Gastrocnemius medialis (tissue), 4 donors: Measurements from ENCODE around the gene KRT77. TPM values are rescaled to one million over a fixed set of nuclear protein-coding genes. Genes with fewer than 3 reads are reported as not detected.

Source experiments
- ATAC-seq, 2 donors: fragments of 150-250 bp; one replicate each; pipeline ENCODE4 v1.9.1; 2016
- DNase-seq, 2 donors: peaks; one replicate each; pipeline ENCODE4 v3.0.0-alpha.2; 2019
- H3K27ac ChIP-seq, 4 donors: fragments of 200-600 bp; sonication (generic); 1 replicate in 1 of 4; 2 replicates in 3 of 4; pipeline ENCODE4 v1.5.1; 2016 to 2018; ENCODE audit warnings: mild to moderate bottlenecking in 2 of 4, moderate library complexity in 1 of 4
- H3K27me3 ChIP-seq, 3 donors: fragments of 200-600 bp; sonication (generic) in 2 of 3; 1 replicate in 1 of 3; 2 replicates in 2 of 3; pipeline versions ENCODE4 v1.5.1 to v1.6.0; 2016 to 2019; ENCODE audit warnings: mild to moderate bottlenecking in 1 of 3, moderate library complexity in 1 of 3
- H3K36me3 ChIP-seq, 2 donors: fragments of 200-600 bp; sonication (generic) in 1 of 2; one replicate each; pipeline ENCODE4 v1.5.1; 2017 to 2018
- H3K4me1 ChIP-seq, 2 donors: fragments of 200-600 bp; sonication (generic) in 1 of 2; one replicate each; pipeline ENCODE4 v1.5.1; 2016 to 2017; ENCODE audit warnings: mild to moderate bottlenecking in 2 of 2
- H3K4me3 ChIP-seq, 4 donors: fragments of 200-600 bp; sonication (generic) in 3 of 4; 1 replicate in 1 of 4; 2 replicates in 3 of 4; pipeline ENCODE4 v1.5.1; 2016 to 2019; ENCODE audit warnings: mild to moderate bottlenecking in 2 of 4
- H3K9me3 ChIP-seq, 3 donors: fragments of 200-600 bp; sonication (generic) in 2 of 3; 1 replicate in 1 of 3; 2 replicates in 2 of 3; pipeline ENCODE4 v1.5.1; 2016 to 2019
- POLR2A ChIP-seq, 2 donors: fragments of 450-650 bp; IDR thresholded peaks; one replicate each; pipeline ENCODE4 v1.6.1; 2017; ENCODE audit warnings: antibody characterized with exemption in 2 of 2, mild to moderate bottlenecking in 2 of 2, moderate library complexity in 2 of 2
- in situ Hi-C, 4 donors: fragments of 200-750 bp; cut with MboI; loops; one replicate each; pipeline versions ENCODE4 v1.15.0 to v1.8.0; 2017; ENCODE audit warnings: low sequenced_read_pairs in 4 of 4
- intact Hi-C: fragments of 100-400 bp; cut with DNase I; formaldehyde crosslinking; loops from one replicate; pipeline ENCODE4 v1.15.1; 2023; ENCODE audit warnings: low total_unique reads
- total RNA-seq, 4 donors: library from RNA; depleted of rRNA; stranded (reverse); fragments of >200 nt; gene quantifications; one replicate each; pipeline versions ENCODE4 v1.1.0 to v1.2.3, GENCODE V29; 2016
- TF ChIP-seq, protein P1 (sequence below), 5 experiments: fragments of 450-650 bp in 3 of 5; fragments of 200-600 bp in 2 of 5; sonication (generic) in 2 of 5; IDR thresholded peaks in 4 of 5; conservative IDR thresholded peaks in 1 of 5; 1 replicate in 4 of 5; 2 replicates in 1 of 5; pipeline ENCODE4 v1.5.1; 2016 to 2019; ENCODE audit warnings: antibody characterized with exemption in 5 of 5, mild to moderate bottlenecking in 3 of 5, moderate library complexity in 3 of 5

Gene KRT77
- total RNA-seq, 4 donors from 2014 or later, result not detected

DNA sequence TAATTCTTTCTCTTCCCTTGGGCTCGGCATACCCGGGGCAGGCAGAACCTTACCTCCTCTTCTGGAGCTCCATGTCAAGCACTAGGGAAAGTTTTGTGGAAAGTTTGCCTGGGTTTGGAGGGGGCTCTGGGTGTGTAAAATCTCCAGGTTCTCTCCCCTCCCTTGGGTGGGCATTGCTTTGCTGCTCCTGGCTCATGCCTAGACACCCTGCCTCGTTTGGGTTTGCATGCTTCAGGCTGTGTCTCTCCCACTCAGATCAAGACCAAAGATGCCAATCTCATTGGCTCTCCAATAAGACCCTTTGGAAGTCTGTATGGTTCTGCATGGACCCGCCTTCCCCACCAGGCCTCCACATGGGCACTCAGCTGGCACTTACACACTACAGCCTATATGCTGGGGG, 45.1 kb downstream of the KRT77 start:
- TF ChIP-seq, protein P1, sequence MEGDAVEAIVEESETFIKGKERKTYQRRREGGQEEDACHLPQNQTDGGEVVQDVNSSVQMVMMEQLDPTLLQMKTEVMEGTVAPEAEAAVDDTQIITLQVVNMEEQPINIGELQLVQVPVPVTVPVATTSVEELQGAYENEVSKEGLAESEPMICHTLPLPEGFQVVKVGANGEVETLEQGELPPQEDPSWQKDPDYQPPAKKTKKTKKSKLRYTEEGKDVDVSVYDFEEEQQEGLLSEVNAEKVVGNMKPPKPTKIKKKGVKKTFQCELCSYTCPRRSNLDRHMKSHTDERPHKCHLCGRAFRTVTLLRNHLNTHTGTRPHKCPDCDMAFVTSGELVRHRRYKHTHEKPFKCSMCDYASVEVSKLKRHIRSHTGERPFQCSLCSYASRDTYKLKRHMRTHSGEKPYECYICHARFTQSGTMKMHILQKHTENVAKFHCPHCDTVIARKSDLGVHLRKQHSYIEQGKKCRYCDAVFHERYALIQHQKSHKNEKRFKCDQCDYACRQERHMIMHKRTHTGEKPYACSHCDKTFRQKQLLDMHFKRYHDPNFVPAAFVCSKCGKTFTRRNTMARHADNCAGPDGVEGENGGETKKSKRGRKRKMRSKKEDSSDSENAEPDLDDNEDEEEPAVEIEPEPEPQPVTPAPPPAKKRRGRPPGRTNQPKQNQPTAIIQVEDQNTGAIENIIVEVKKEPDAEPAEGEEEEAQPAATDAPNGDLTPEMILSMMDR (IDR thresholded peaks at IDR 0.05 in 4 of 5, conservative IDR thresholded peaks at IDR 0.05 in 1 of 5), result no peak
- TF ChIP-seq POLR2A (IDR thresholded peaks at IDR 0.05), result no peak
- Histone ChIP-seq H3K4me3 (no peak overlapping the region), H3K27me3 (peaks cover 0 to 11% (median 1%) of the 10 kb centered on the region in 3 donors), H3K27ac (no peak overlapping the region), H3K4me1 (no peaks in the 10 kb centered on the region), H3K36me3 (no peaks in the 10 kb centered on the region), H3K9me3 (no peaks in the 10 kb centered on the region)
- DNase-seq, result no peak
- ATAC-seq, result no peak
- in situ Hi-C loops (no loop called here), intact Hi-C loops (no loop called here)

- Histone ChIP-seq H3K27me3 (peaks cover 0 to 14% (median 5%) of the 10 kb centered on the region in 3 donors), H3K4me3 (no peak overlapping the region), H3K9me3 (no peaks in the 10 kb centered on the region), H3K27ac (no peak overlapping the region), H3K4me1 (no peaks in the 10 kb centered on the region), H3K36me3 (no peaks in the 10 kb centered on the region)
- in situ Hi-C loops, result no loop called here
- no peak for TF ChIP-seq POLR2A (IDR thresholded peaks at IDR 0.05)
- TF ChIP-seq, protein P1 (IDR thresholded peaks at IDR 0.05 in 4 of 5, conservative IDR thresholded peaks at IDR 0.05 in 1 of 5), result no peak
- DNase-seq (no peak), ATAC-seq (no peak)
- intact Hi-C loops, result no loop called here
These were observed 45.9 kb downstream of the KRT77 start for GRCh38 chr12:52657250-52657902.

- intact Hi-C loops, result no loop called here
- no peaks in the 10 kb centered on the region for H3K4me1 ChIP-seq
- in situ Hi-C loops, result no loop called here
- peaks cover 4 to 17% (median 5%) of the 10 kb centered on the region in 3 donors for H3K27me3 ChIP-seq
- H3K36me3 ChIP-seq, result no peaks in the 10 kb centered on the region
- DNase-seq (no peak), ATAC-seq (no peak)
- no peak overlapping the region for H3K27ac ChIP-seq
- H3K4me3 ChIP-seq, result no peak overlapping the region
- H3K9me3 ChIP-seq, result no peaks in the 10 kb centered on the region
- TF ChIP-seq, protein P1 (IDR thresholded peaks at IDR 0.05 in 4 of 5, conservative IDR thresholded peaks at IDR 0.05 in 1 of 5), result no peak
- no peak for TF ChIP-seq POLR2A (IDR thresholded peaks at IDR 0.05)
These were observed 46.7 kb downstream of the KRT77 start for GRCh38 chr12:52656616-52657015.

DNA sequence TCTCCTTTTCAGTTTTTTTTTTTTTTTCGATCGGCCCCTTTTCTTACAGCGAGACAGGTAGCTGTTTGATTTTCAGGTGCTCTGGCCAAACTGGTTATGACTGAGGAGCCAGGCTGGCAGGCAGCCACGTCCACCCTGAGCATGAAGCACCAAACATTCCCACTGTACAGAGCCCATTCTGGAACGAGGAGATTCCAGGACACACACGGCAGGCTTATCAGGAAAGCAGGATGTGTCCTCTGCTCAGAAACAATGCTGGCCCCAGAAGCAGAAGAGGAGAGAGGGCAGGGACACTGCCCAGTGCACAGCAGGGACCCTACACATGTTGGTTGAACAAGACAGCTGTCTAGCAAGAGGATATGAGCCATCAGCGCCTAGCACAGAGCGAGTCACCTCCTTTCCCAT, 47.6 kb downstream of the KRT77 start:
- no peak overlapping the region for H3K27ac ChIP-seq
- no peaks in the 10 kb centered on the region for H3K9me3 ChIP-seq
- no peaks in the 10 kb centered on the region for H3K4me1 ChIP-seq
- intact Hi-C loops, result no loop called here
- H3K36me3 ChIP-seq, result no peaks in the 10 kb centered on the region
- TF ChIP-seq POLR2A (IDR thresholded peaks at IDR 0.05), result no peak
- TF ChIP-seq, protein P1 (IDR thresholded peaks at IDR 0.05 in 4 of 5, conservative IDR thresholded peaks at IDR 0.05 in 1 of 5), result no peak
- H3K4me3 ChIP-seq, result no peak overlapping the region
- peaks cover 5 to 17% (median 5%) of the 10 kb centered on the region in 3 donors for H3K27me3 ChIP-seq
- in situ Hi-C loops, result no loop called here
- DNase-seq, result no peak
- no peak for ATAC-seq

- Histone ChIP-seq H3K27ac (no peak overlapping the region), H3K9me3 (no peaks in the 10 kb centered on the region), H3K4me1 (no peaks in the 10 kb centered on the region), H3K4me3 (no peak overlapping the region), H3K36me3 (no peaks in the 10 kb centered on the region), H3K27me3 (peaks cover 5 to 17% (median 5%) of the 10 kb centered on the region in 3 donors)
- intact Hi-C loops (no loop called here), in situ Hi-C loops (no loop called here)
- no peak for ATAC-seq
- TF ChIP-seq, protein P1 (IDR thresholded peaks at IDR 0.05 in 4 of 5, conservative IDR thresholded peaks at IDR 0.05 in 1 of 5), result no peak
- no peak for TF ChIP-seq POLR2A (IDR thresholded peaks at IDR 0.05)
- no peak for DNase-seq
These were observed 48.1 kb downstream of the KRT77 start for GRCh38 chr12:52655251-52655650.
